AG04449 (cell line): ENCODE data around the gene HSD17B10.

Experiments
- CTCF ChIA-PET: fragments of 350-600 bp; formaldehyde crosslinking; extraction: SDS; loops from one replicate; lab custom pipeline; 2021; ENCODE audit warnings: antibody characterized with exemption; lab: Yijun Ruan, JAX
- POLR2A ChIA-PET: fragments of 400-600, 350-600 bp; formaldehyde crosslinking; extraction: SDS; loops from one replicate; lab custom pipeline; 2020; ENCODE audit warnings: antibody characterized with exemption, inconsistent platforms; lab: Yijun Ruan, JAX
- DNase-seq: peaks from one replicate; pipeline ENCODE4 v3.0.0-alpha.2; 2010; ENCODE audit warnings: low read depth, low spot score
- H3K4me3 ChIP-seq: 2 replicates; pipeline ENCODE4 v1.5.1; 2011; ENCODE audit warnings: low read depth, mild to moderate bottlenecking, control low read depth, low read length
- TF ChIP-seq, protein P1 (sequence below): IDR thresholded peaks from one replicate; pipeline ENCODE4 v1.5.1; 2011; ENCODE audit warnings: mild to moderate bottlenecking, moderate library complexity, low read length, control low read depth, inconsistent platforms; ENCODE audit not compliant: insufficient read depth; ENCODE audit errors: missing control alignments

The HSD17B10 gene

DNA sequence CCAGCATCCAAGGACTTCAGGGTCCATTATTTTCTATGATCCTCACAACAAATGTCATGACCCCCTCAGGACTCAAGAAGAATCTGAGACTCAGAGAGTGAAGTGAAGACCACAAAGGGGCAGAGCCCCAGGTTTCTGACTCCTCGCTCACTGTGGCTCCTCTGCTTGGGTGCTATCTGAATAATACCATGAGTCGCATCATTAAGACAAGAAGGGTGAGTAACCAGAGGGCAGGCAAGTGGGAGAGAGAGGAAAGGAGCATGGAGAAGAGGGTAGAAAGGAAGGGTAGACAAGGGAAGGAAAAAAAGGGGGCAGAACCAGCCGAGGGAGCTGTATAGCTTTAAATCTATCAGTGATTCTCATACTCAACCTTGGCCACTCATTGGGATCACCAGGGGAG lies 15.5 kb upstream of the HSD17B10 start:
- CTCF ChIA-PET, result interaction anchor here (1.1 to 6.2 kb wide), 4 partner anchors 8 to 134 kb away, joined by 3 to 71 read pairs (median 8); no protein-coding TSS in a partner anchor
- DNase-seq, result no peak
- POLR2A ChIA-PET, result no interaction called here

DNA sequence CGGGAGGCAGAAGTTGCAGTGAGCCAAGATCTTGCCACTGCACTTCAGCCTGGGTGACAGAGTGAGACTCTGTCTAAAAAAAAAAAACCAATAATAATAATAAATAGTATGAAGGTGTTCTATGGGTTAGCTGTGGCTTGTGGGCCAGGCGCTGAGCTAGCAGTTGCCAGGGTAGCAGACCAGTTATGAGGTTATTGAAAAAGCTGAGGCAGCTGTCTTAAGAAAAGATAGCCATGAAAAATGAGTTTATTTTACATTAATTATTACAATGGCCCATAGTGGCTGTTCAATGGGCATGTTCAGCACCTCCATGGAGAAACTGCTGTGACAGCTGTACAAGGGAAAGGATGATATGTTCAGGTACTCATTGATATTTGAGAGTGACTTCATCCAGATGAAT lies 13.3 kb upstream of the HSD17B10 start:
- ChIA-PET POLR2A (no interaction called here), CTCF (interaction anchor here (1.6 to 6.2 kb wide), 6 partner anchors 8 to 132 kb away, joined by 4 to 71 read pairs (median 10); partner anchors contain the start of genes RIBC1 and SMC1A)
- no peak for DNase-seq
- no peak overlapping the region for H3K4me3 ChIP-seq
- TF ChIP-seq, protein P1, sequence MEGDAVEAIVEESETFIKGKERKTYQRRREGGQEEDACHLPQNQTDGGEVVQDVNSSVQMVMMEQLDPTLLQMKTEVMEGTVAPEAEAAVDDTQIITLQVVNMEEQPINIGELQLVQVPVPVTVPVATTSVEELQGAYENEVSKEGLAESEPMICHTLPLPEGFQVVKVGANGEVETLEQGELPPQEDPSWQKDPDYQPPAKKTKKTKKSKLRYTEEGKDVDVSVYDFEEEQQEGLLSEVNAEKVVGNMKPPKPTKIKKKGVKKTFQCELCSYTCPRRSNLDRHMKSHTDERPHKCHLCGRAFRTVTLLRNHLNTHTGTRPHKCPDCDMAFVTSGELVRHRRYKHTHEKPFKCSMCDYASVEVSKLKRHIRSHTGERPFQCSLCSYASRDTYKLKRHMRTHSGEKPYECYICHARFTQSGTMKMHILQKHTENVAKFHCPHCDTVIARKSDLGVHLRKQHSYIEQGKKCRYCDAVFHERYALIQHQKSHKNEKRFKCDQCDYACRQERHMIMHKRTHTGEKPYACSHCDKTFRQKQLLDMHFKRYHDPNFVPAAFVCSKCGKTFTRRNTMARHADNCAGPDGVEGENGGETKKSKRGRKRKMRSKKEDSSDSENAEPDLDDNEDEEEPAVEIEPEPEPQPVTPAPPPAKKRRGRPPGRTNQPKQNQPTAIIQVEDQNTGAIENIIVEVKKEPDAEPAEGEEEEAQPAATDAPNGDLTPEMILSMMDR, result no peak

More for the DNA sequence above, 15.5 kb upstream of the HSD17B10 start:
- TF ChIP-seq, protein P1, result no peak
- H3K4me3 ChIP-seq, result no peak overlapping the region

DNA sequence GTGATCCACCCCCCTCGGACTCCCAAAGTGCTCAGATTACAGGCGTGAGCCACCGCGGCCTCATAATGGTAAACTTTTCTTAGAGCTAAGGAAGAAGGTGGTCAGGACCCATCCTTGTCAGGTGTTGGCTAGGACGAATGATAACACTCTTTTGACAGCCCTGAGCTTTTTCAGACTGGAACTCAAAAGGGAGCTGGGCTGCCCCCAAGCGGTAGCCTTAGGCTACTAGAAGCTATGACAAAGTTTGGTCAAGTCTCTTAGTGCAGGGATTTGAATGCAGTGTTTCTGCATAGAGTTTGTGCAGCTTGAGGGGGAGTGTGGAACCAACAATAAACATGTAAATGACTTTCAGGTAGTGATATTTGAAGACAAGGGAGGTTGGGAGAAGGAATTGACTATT lies 11.8 kb upstream of the HSD17B10 start:
- TF ChIP-seq, protein P1, result peak; percentile 52
- H3K4me3 ChIP-seq, result no peak overlapping the region
- DNase-seq, result no peak
- ChIA-PET POLR2A (no interaction called here), CTCF (interaction anchor here (0.9 to 6.2 kb wide), 19 partner anchors 9 to 196 kb away, joined by 3 to 71 read pairs (median 4); partner anchors contain the start of genes RIBC1 and SMC1A)

GRCh38 chrX:53442322-53442631 lies 8.1 kb upstream of the HSD17B10 start:
- ChIA-PET POLR2A (interaction anchor here (1.0 kb wide), 1 partner anchor 20 kb away, joined by 3 read pairs; the partner anchor contains the start of genes RIBC1 and SMC1A), CTCF (interaction anchor here (2.1 kb wide), 1 partner anchor 9 kb away, joined by 5 read pairs; no protein-coding TSS in a partner anchor)
- TF ChIP-seq, protein P1, result no peak
- peak overlapping the region; percentile 45 for H3K4me3 ChIP-seq
- no peak for DNase-seq

DNA sequence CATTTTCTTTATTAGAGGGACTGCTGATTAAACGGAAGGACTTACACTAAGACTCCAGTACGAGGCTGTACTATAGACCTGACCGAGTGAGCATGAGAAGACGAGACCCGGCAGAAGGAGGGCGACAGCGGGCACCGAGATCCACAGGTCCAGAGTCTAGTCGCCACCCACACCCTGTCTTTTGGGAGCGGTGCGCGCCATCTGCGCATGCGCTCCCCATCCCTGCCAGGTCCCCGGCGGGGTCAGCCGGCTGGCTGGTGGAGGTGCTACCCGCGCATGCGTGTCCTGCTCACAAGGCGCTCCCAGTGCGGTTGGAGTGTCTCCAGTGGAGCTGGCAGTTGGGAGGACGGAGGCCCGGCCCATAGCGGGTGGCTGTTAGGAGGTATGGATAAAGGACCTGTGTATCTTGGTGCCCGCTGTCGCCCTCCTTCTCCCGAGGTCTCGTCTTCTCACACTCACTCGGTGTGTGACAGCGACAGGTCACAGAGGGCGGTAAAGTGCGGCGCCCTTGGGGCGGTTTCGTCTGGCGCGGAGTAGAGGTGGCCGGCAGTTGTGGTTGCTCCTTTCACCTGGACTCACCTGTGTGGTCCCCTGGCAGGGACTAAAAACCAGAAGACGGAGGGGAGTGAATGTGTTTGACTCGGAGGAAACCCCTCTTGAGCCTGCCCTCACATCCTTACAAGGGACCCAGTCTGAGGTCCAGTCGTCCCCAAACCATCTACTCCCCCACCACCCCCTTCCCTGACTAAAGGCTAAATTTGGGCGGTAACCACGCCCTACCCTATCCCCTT lies 7.6 kb upstream of the HSD17B10 start:
- POLR2A ChIA-PET, result interaction anchor here (1.0 kb wide), 1 partner anchor 19 kb away, joined by 3 read pairs; the partner anchor contains the start of genes RIBC1 and SMC1A
- no peak for DNase-seq
- CTCF ChIA-PET, result interaction anchor here (2.1 kb wide), 1 partner anchor 10 kb away, joined by 5 read pairs; no protein-coding TSS in a partner anchor
- H3K4me3 ChIP-seq, result peak overlapping the region; percentile 45
- TF ChIP-seq, protein P1, result no peak
